Activated CD8-positive, alpha-beta memory T cell treated with anti-CD3 and anti-CD28 coated beads for 24 hours (primary cell): Measurements from ENCODE around the gene INSYN2A.

Source experiments
- DNase-seq: peaks from one replicate; pipeline ENCODE4 v3.0.0-alpha.2; 2020

The INSYN2A gene, protein sequence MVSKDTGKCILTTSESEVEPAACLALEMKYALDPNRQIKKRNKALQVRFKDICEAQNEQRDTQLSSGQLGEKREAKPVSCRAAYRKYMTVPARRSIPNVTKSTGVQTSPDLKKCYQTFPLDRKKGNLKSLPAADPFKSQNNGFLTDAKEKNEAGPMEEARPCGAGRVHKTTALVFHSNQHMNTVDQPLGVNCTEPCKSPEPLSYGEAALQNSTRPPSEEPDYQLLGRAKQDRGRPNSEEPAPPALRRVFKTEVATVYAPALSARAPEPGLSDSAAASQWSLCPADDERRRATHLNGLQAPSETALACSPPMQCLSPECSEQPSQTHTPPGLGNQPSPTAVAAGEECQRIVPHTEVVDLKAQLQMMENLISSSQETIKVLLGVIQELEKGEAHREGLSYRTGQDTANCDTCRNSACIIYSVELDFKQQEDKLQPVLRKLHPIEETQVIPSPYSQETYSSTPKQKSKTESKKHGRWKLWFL

GRCh38 chr10:127196282-127197153 lies at the start of gene INSYN2A:
Gene INSYN2A (minus strand): TSS chr10:127196591. CDS start chr10:127176395, 20,196 bp downstream.
- DNase-seq: no peak

DNA sequence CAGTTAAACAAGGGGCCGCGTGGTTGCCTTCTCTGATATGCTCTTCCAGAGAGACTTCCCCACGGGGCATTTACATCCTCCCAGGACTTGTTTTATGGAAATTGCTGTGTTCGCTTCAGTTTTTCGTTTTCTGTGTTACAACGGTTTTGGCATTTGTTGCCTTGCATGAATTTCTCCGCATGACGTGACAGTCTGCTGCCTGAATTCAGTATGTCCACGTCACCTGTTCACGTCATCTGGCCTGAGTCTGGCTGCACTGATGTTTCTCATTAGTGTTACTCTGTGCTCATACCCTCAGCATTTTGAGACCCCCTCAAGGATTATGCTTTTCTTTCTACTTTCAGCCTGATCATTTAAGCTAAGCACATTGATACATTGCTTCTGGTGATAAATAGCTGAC lies 49.1 kb upstream of the INSYN2A start:
- no peak for DNase-seq

- DNase-seq: no peak
Observed at GRCh38 chr10:127243490-127244272, 47.3 kb upstream of the INSYN2A start.

- no peak for DNase-seq
Observed at GRCh38 chr10:127242914-127243313, 46.5 kb upstream of the INSYN2A start.

GRCh38 chr10:127236266-127236665 lies 39.9 kb upstream of the INSYN2A start:
- DNase-seq: no peak

DNA sequence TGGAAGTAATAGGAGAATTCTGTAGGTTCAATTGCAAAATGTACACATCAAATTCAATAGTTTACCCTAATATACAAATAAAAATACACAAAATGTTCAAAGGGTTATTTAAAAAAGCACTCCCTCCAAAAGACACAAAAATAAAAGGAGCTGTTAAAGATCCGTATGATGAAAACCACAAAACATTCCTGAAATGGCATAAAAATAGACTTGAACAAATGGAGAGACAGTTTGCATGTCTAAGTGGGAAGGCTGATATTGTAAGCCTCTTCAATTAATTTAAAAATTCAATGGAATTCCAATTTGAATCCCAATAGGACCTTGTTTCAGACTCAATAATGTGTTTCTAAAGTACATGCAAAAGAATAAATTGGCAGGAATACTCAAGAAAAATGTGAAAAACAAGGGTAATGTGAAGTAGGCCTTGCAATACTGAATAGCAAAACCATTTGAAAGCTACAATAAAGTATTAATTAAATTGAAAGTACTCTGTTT lies 38.0 kb upstream of the INSYN2A start:
- no peak for DNase-seq

DNA sequence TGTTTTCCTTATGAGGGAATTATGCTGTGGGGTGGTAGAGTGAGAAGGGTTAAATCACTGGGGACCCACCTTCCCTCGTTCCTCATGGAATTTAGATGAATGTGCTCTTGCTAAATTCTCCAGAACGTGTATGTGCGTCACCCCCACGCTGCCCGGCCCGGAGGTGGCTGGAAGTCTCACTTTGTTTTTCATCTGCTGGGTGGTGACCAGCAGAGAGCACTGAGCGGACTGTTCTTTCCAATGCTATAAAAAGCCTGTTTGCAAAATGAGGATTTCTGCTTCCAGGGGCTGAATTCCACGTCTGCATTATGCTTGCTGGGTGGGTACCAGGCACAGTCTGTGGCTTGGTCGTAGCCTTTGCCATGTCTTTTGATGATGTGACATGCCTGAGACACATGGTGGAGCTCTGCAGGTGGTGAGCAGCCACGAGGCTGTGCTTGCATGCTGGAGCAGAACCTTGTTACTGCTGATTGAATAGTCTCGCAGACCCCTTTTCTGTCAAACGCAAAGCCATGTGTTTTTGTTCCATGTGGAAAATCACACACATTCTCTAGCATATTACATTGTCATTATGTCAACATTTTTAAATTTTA lies 31.9 kb upstream of the INSYN2A start:
- DNase-seq: no peak

DNA sequence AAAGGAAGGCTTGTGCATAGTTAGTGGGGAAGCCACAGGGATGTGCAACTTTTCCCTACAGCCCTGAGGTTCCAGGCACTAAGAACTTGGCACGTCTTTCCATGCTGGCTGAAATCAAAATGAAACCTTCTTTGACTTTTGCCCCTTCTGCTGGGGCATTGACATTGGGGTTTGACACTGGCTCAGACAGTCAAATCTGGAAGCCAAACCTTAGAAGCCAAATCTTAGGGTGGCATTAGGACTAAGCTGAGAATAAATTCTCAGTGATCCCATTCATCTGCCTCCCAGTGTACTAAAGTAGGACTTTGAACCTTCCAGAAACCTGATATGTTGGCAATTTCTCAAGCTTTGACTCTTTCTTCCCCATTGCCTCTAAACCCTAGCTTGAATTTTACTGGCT lies 31.3 kb upstream of the INSYN2A start:
- DNase-seq: no peak

DNA sequence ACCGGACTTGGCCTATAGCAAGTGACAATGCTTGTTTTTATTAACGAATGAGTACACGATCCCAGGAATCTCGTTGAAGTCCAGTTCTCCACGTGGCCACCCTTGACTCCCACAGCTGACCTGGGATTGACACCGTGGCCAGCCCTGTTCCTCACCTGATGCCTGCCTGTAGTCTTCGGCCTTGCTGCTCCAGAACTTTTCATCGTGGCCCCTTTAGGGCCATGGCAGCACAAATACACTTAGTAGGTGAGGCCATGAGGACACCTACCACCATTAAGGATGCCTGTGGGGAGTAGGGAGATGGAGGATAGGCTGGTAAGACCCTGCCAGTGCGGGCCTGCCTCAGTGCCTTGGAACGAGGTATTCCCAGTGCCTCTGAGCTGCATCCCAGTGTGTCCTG lies 30.6 kb upstream of the INSYN2A start:
- no peak for DNase-seq

DNA sequence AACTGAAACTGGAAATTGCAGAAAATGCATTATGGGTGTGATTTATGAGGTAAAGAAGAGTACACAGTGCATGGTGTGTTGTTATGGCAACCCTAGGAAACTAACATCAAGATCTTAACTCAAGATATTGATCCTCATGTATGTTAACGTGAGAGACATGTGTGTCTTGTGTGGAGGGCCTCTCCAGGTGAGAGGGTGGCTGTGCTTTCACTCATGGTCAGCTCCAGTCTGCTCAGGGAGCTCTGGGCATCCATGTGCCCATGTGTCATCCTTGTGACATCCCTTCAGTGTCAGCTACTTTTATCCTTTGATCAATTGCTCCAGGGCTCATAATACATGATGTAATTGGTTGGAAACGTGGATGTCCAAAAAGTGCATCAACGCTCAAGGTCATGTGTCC lies 24.9 kb upstream of the INSYN2A start:
- no peak for DNase-seq

GRCh38 chr10:127218658-127219057 lies 22.3 kb upstream of the INSYN2A start:
- no peak for DNase-seq

DNA sequence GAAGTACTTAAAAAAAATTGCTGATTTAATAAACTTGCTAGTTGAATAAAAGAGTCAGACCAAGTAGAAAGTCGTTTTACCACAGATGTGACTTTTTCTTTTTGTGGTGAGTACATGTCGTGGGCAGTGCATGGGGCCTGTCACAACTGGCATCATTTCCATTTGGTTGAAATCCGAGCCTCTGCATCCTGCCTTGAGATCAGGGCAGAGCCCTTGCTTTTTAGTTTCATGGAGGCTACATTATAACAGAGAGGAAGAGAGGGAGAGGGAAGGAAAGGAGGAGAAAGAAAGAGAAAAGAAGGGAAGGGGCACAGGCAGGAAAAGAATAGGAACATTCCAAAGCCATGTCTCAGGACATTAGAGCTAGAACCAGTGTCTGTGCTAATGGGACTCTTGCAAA lies 20.4 kb upstream of the INSYN2A start:
- no peak for DNase-seq

- DNase-seq: no peak
Observed at GRCh38 chr10:127216274-127216673, 19.9 kb upstream of the INSYN2A start.

DNA sequence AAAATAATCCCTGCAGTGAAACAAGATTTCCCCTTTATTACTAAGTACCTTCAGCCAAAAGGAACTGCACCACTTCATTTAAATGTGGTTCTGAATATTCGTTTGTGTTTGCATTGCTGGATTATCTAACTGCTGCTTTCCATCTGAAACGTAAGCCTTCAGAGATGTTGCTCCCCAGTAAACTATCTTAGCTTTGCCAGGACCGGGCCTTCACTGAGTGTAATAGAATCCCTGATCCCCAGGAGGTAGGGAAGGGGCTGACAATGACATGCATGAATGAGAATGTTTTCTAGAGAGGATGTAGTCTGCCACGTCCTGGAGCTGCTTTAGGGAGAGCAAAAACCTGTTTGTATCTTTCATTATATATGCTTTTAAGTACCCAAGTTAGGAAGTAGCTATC lies 19.5 kb upstream of the INSYN2A start:
- no peak for DNase-seq

GRCh38 chr10:127210936-127211466 lies 14.6 kb upstream of the INSYN2A start:
- DNase-seq: no peak

DNA sequence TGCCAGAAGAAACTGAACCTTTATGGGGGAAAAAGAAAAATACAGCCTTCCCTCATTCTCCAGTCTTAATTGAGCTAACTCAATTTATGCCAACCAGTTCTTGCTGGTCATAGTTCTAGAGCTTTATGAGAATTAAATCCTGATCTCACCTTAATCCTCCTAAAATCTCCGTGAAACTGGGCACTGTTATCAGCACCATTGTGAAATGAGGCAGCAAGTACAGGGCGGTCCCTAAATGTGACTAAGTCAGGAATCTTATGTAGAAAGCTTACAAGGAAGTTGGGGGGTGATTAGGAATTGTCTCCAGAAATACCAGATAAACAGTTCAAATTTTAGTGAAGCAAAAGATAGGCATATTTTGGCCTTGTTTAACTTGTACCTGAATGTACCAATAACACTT lies 10.7 kb upstream of the INSYN2A start:
- DNase-seq: no peak

DNA sequence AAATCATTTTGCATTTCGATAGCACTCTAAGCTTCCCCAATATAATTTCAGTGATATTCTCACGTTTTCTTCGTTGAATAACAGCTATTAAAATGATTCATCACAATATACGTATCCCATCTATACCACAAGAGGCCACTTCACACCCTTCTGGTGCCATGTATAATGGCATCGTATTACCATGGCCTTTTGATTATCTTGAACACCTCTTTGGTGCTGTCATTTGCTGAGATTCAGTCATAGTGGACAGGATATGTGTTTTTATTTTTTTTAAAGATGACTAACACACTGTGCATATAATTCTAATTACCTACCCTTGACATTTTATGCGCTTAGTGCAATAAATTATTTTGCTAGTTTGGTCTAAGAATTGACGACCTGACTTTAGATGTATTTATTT lies 6.7 kb upstream of the INSYN2A start:
- DNase-seq: no peak

DNA sequence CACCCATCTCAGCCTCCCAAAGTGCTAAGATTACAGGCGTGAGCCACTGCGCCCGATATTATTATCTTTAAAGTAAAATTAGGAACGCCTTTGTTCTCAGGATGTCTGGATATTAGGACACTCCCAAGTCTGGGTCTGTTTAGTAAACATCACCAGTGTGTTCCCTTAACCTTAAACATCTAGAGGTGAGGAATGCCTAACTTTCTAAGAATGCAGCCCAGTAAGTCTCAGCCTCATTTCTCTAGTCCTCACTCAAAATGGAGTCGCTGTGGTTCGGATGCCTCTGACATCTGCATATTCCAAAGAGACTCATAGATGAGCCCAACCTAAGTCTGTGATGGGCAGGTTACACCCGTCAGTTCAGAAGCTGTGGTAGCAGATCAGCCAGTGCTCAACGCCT lies 4.3 kb upstream of the INSYN2A start:
- no peak for DNase-seq

- DNase-seq: no peak
Observed at GRCh38 chr10:127198721-127199120, 2.3 kb upstream of the INSYN2A start.

DNA sequence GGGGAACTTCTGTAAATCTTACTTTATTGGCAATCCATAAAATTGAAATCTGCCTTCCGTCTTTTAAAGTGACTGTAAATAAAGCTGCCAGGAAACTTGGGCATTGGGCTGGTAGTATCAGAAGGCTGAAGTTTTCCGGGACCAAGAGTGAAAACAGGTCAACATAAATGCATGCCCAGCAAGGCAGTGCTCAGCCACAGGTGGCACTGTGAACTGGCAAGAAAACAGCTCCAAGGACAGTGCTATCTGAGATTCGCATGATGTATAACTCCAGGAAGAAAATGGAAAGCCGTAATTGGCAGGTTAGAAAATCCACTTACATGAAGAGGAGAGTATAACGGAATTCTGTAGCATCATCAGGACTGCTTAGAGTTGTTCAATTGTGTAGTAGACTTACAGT lies 1.9 kb upstream of the INSYN2A start:
- no peak for DNase-seq

DNA sequence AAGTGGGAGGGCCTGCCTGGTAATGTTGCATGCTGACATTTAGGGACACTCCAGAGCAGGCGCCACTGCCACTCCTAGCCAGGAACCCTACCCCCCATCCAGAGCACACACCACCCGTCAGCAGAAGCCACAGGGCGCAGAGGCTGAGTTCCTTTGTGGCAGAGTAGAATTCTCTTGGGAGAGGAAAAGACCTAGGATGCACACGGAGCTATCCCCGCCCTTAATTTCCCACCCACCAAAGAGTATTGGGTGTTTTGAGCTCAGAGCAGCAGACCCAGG lies 702 bp upstream of the INSYN2A start:
- DNase-seq: no peak

GRCh38 chr10:127195571-127196281 lies 665 bp downstream of the INSYN2A start:
- no peak for DNase-seq
